GM12878 (cell line): ENCODE measurements around the gene TOLLIP. TPM values are rescaled to one million over a fixed set of nuclear protein-coding genes. Genes with fewer than 3 reads are reported as not detected.
"Not testable (repeated sequence)": the region's sequence is repeated elsewhere in the genome, so short reads cannot be mapped to it uniquely, and the experiment has no call there.

Source experiments
- ATAC-seq: fragments of 200-7000 bp; cut with Tn5 transposase; 3 replicates; pipeline ENCODE4 v1.9.1; 2020; ENCODE audit warnings: mild to moderate bottlenecking, moderate library complexity
- BruUV-seq: library from RNA; stranded (reverse); fragments of 400-500 nt; replicated peaks from 2 replicates; lab custom pipeline; 2021; lab: Mats Ljungman, UMichigan
- CTCF ChIA-PET: fragments of 300-600 bp; sonication (Branson Sonifier 250); formaldehyde crosslinking; extraction: SDS; loops from one replicate; lab custom pipeline; 2021; ENCODE audit warnings: inconsistent platforms; lab: Yijun Ruan, JAX
- POLR2A ChIA-PET: fragments of 350-600 bp; formaldehyde crosslinking; extraction: SDS; loops from one replicate; lab custom pipeline; 2021; ENCODE audit warnings: inconsistent platforms; lab: Charles Lee
- RAD21 ChIA-PET: fragments of 300-600 bp; sonication (Branson Sonifier 250); formaldehyde crosslinking; loops from one replicate; lab custom pipeline; 2023; ENCODE audit warnings: antibody characterized with exemption; ENCODE audit not compliant: unreplicated experiment; lab: Charles Lee
- SMC1A ChIA-PET: fragments of 300-600 bp; sonication (Branson Sonifier 250); formaldehyde crosslinking; loops from one replicate; lab custom pipeline; 2023; ENCODE audit not compliant: unreplicated experiment, uncharacterized antibody; lab: Charles Lee
- DNase-seq: peaks from one replicate; pipeline ENCODE4 v3.0.0-alpha.2; 2011; ENCODE audit warnings: low read depth, low spot score
- FAIRE-seq: peaks from 3 replicates; lab custom pipeline; 2011; peaks lifted over from hg19 to GRCh38; lab: Jason Lieb, UNC
- H2AFZ ChIP-seq: 2 replicates; pipeline ENCODE4 v1.6.0; 2011; ENCODE audit warnings: low read depth, low read length, control low read depth; ENCODE audit not compliant: control insufficient read depth
- H3K27ac ChIP-seq: 2 replicates; pipeline ENCODE4 v1.5.1; 2011; ENCODE audit warnings: control low read depth; ENCODE audit not compliant: control insufficient read depth, insufficient read depth
- H3K27me3 ChIP-seq, 2 experiments: replicated peaks in 1 of 2; 2 replicates each; pipeline versions ENCODE4 v1.6.0 to v1.6.1; 2011; ENCODE audit warnings: low read length in 1 of 2; ENCODE audit not compliant: control insufficient read depth in 2 of 2, insufficient read depth in 2 of 2
- H3K36me3 ChIP-seq, 2 experiments: 2 replicates each; pipeline ENCODE4 v1.5.1; 2011; ENCODE audit warnings: low read length in 1 of 2; ENCODE audit not compliant: control insufficient read depth in 2 of 2, insufficient read depth in 2 of 2
- H3K4me1 ChIP-seq: 2 replicates; pipeline ENCODE4 v1.6.1; 2011; ENCODE audit warnings: mild to moderate bottlenecking, low read length, moderate library complexity, mixed read lengths; ENCODE audit not compliant: control insufficient read depth, insufficient read depth
- H3K4me2 ChIP-seq: 2 replicates; pipeline ENCODE4 v1.6.0; 2011; ENCODE audit warnings: control low read depth; ENCODE audit not compliant: control insufficient read depth, insufficient read depth
- H3K4me3 ChIP-seq: fragments of 200-600 bp; sonication (generic); 2 replicates; pipeline ENCODE4 v1.5.1; 2016
- H3K79me2 ChIP-seq: 2 replicates; pipeline ENCODE4 v1.6.0; 2011; ENCODE audit warnings: low read length; ENCODE audit not compliant: control insufficient read depth, insufficient read depth
- H3K9ac ChIP-seq: 2 replicates; pipeline ENCODE4 v1.8.0; 2011; ENCODE audit warnings: low read length, control low read depth, mixed read lengths; ENCODE audit not compliant: control insufficient read depth, insufficient read depth
- H3K9me3 ChIP-seq: replicated peaks from 3 replicates; pipeline ENCODE4 v1.5.1; 2011; ENCODE audit warnings: mild to moderate bottlenecking, low read length; ENCODE audit not compliant: control insufficient read depth, insufficient read depth
- H4K20me1 ChIP-seq: 2 replicates; pipeline ENCODE4 v1.6.0; 2011; ENCODE audit not compliant: control insufficient read depth, insufficient read depth
- CREB1 ChIP-seq: IDR thresholded peaks from 2 replicates; pipeline ENCODE4 v1.6.1; 2012; ENCODE audit warnings: low read depth, mild to moderate bottlenecking, inconsistent platforms
- DPF2 ChIP-seq: fragments of 450-650 bp; IDR thresholded peaks from 2 replicates; pipeline ENCODE4 v1.6.1; 2017; ENCODE audit warnings: mild to moderate bottlenecking
- HDAC6 ChIP-seq: fragments of 200-600 bp; sonication (generic); IDR thresholded peaks from one replicate; pipeline ENCODE4 v1.8.0; 2017; ENCODE audit warnings: antibody characterized with exemption; ENCODE audit not compliant: unreplicated experiment
- IRF5 ChIP-seq: fragments of 450-650 bp; IDR thresholded peaks from 2 replicates; pipeline ENCODE4 v1.6.1; 2017; ENCODE audit warnings: borderline replicate concordance
- NKRF ChIP-seq: fragments of 450-650 bp; conservative IDR thresholded peaks from 2 replicates; pipeline ENCODE4 v1.6.1; 2017; ENCODE audit warnings: mild to moderate bottlenecking, moderate library complexity
- NR2F1 ChIP-seq: fragments of 450-650 bp; conservative IDR thresholded peaks from 2 replicates; pipeline ENCODE4 v1.6.1; 2017; ENCODE audit warnings: mild to moderate bottlenecking
- POLR2AphosphoS2 ChIP-seq: IDR thresholded peaks from 2 replicates; pipeline ENCODE4 v1.6.1; 2011; ENCODE audit warnings: low read depth, mild to moderate bottlenecking, low read length, improper control_type of control experiment, moderate library complexity
- PRDM15 ChIP-seq: fragments of 450-650 bp; formaldehyde crosslinking; IDR thresholded peaks from 2 replicates; pipeline ENCODE4 v1.4.0; 2020; ENCODE audit warnings: mild to moderate bottlenecking, moderate library complexity
- RAD21 ChIP-seq: IDR thresholded peaks from 2 replicates; pipeline ENCODE4 v1.6.1; 2011; ENCODE audit warnings: mild to moderate bottlenecking, low read depth, low read length, moderate library complexity; ENCODE audit not compliant: insufficient read depth
- ZBTB4 ChIP-seq: fragments of 450-650 bp; formaldehyde crosslinking; IDR thresholded peaks from 2 replicates; pipeline ENCODE4 v1.4.0; 2022; ENCODE audit warnings: mild to moderate bottlenecking, moderate library complexity
- WGBS: methylation state at CpG from one replicate; pipeline ENCODE4 v1.1.6; 2016; ENCODE audit warnings: low lambda C conversion rate; ENCODE audit not compliant: insufficient replicate concordance, insufficient coverage; ENCODE audit errors: missing lambda C conversion rate; 5-methylcytosine and 5-hydroxymethylcytosine counted together
- in situ Hi-C: fragments of 300-500 bp; cut with MboI; formaldehyde crosslinking; loops from 9 replicates; pipeline ENCODE4 v1.14.3; 2018; ENCODE audit warnings: mixed read lengths
- intact Hi-C: fragments of 100-400 bp; cut with micrococcal nuclease; formaldehyde crosslinking; loops from one replicate; pipeline ENCODE4 v1.14.2; 2022; ENCODE audit not compliant: unreplicated experiment
- polyA plus RNA-seq, 11 experiments: library from polyadenylated mRNA; depleted of rRNA in 4 of 11; unstranded in 6 of 11; stranded (reverse) in 5 of 11; fragments of >200 nt; fragmentation: Nextera tagmentation in 4 of 11; fragmentation: Illumina TruSeq in 1 of 11; extraction: Ambion mirVana in 4 of 11; extraction: Trizol in 1 of 11; gene quantifications; 1 replicate in 1 of 11; 2 replicates in 10 of 11; pipeline versions ENCODE4 v1.2.1 to v1.2.3, GENCODE V29; 2011 to 2016; ENCODE audit warnings: inconsistent platforms in 2 of 11, missing spikeins in 2 of 11, low read depth in 1 of 11
- total RNA-seq, 4 experiments: library from RNA; depleted of rRNA in 3 of 4; stranded (reverse); fragments of >200 nt in 3 of 4; fragmentation: Illumina TruSeq in 1 of 4; extraction: Trizol in 1 of 4; gene quantifications; 2 replicates each; pipeline versions ENCODE4 v1.2.1 to v1.2.3, GENCODE V29; 2013 to 2021

TOLLIP gene
- total and polyA plus RNA-seq, 10 of the 15 experiments (the other 5 are each of a cell fraction or from before 2014, with no cell fraction given) = 0.47 to 39.5 (median 21.6) TPM

GRCh38 chr11:1309498-1310317 lies at the start of gene TOLLIP (continued):
- TF ChIP-seq PRDM15 (CRISPR knock-in tag) = no peak
- no peak for TF ChIP-seq HDAC6
- TF ChIP-seq NKRF = no peak; the same call in none of the 2 replicates
- TF ChIP-seq IRF5 = no peak
- TF ChIP-seq RAD21 = no peak
- peak; percentile 73 for TF ChIP-seq POLR2AphosphoS2
- peak; percentile 98 for TF ChIP-seq NR2F1
- peak; percentile 48; the same call in 1 of the 2 replicates for TF ChIP-seq CREB1
- TF ChIP-seq ZBTB4 = no peak
- peak; percentile 93 for TF ChIP-seq DPF2

GRCh38 chr11:1358931-1359330 lies 49.5 kb upstream of the TOLLIP start:
- H3K36me3 ChIP-seq, H3K9me3 ChIP-seq, H3K27me3 ChIP-seq, H4K20me1 ChIP-seq, H3K4me2 ChIP-seq, ATAC-seq, H3K79me2 ChIP-seq, H2AFZ ChIP-seq, BruUV-seq, POLR2A ChIA-PET, CTCF ChIA-PET, H3K4me3 ChIP-seq, in situ Hi-C loops, RAD21 ChIA-PET, DNase-seq, SMC1A ChIA-PET, H3K4me1 ChIP-seq, FAIRE-seq, H3K9ac ChIP-seq, H3K27ac ChIP-seq, intact Hi-C loops: not testable (repeated sequence)
- WGBS = 54% methylated on average over 17 of the region's 17 CpGs
